Activated gamma-delta T cell treated with Interleukin-2 at 50 U/mL for 16 hours (primary cell): ENCODE measurements around the gene DUSP22.

Experiments
- DNase-seq: peaks from one replicate; pipeline ENCODE4 v3.0.0-alpha.2; 2020

DUSP22 gene

GRCh38 chr6:384898-385297, 92.6 kb downstream of the DUSP22 start:
- no peak for DNase-seq

GRCh38 chr6:385614-386013, 93.3 kb downstream of the DUSP22 start:
- DNase-seq: no peak

GRCh38 chr6:386688-387266, 94.5 kb downstream of the DUSP22 start:
- DNase-seq: no peak

GRCh38 chr6:387293-387741, 95.0 kb downstream of the DUSP22 start:
- DNase-seq: no peak

GRCh38 chr6:388202-388903, 96.1 kb downstream of the DUSP22 start:
- DNase-seq: no peak

GRCh38 chr6:389143-389542, 96.9 kb downstream of the DUSP22 start:
- no peak for DNase-seq

- no peak for DNase-seq
These were observed 97.3 kb downstream of the DUSP22 start for GRCh38 chr6:389622-390021.

DNA sequence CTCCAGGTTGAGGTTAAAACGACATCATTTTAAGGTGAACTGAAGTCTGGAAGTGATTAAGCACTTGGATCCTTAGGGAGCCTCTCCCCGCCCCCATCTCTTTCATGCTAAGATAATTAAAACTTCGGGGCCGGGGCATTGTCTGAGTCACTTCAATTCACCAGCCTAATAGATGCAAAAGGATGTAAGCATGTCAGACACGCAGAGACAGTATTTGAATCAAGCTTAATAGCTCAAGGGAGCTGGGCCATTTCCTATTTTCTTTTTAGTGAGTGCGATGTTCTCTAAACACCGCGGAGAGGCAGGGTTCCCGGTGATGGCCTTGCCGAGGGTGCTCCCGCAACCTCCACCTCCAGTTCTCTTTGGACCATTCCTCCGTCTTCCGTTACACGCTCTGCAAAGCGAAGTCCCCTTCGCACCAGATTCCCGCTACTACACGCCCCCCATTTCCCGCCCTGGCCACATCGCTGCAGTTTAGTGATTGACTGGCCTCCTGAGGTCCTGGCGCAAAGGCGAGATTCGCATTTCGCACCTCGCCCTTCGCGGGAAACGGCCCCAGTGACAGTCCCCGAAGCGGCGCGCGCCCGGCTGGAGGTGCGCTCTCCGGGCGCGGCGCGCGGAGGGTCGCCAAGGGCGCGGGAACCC, 98.7 kb downstream of the DUSP22 start:
- DNase-seq: no peak

DNA sequence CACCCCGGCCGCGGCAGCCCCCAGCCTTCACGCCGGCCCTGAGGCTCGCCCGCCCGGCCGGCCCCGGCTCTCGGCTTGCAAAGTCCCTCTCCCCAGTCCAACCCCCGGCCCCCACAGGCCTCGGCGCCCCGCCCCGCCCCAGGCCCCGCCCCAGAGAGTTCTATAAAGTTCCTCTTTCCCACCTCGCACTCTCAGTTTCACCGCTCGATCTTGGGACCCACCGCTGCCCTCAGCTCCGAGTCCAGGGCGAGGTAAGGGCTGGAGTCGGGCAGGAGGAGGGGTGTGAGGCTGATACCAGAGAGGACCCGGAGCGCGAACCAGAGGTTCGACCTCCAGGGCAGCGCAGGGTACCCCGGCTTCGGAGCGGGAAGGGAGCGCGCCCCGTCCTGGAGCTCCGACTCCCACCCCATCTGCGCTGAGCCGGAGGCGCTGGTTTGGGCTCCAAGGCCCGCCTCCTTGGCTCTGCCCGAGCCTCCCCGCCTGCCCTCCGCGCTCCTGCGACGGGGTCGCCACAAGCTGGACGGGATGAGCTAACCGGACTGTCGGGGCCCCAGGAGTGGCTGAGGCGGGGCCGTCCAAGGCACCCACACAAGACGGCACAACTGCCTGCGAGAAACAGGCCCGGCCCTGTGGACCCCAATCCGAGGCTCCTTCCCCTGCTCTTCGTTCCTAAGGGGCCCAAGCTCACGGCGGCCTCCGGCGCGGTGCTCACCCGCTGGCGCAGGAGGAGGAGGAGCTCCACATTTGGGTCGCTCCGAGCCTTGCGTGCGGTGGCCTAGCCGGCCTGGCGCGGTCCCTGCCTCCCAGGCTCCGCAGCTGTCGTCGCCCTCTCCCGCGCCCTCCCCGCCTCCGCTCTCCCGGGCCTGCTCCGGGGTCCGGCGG, 99.5 kb downstream of the DUSP22 start, which contains the start of gene IRF4:
TSS of gene IRF4 (plus strand) at position 194 of the 882 bp plus-strand sequence. CDS start 1,401 bp downstream, outside the sequence.
- no peak for DNase-seq

DNA sequence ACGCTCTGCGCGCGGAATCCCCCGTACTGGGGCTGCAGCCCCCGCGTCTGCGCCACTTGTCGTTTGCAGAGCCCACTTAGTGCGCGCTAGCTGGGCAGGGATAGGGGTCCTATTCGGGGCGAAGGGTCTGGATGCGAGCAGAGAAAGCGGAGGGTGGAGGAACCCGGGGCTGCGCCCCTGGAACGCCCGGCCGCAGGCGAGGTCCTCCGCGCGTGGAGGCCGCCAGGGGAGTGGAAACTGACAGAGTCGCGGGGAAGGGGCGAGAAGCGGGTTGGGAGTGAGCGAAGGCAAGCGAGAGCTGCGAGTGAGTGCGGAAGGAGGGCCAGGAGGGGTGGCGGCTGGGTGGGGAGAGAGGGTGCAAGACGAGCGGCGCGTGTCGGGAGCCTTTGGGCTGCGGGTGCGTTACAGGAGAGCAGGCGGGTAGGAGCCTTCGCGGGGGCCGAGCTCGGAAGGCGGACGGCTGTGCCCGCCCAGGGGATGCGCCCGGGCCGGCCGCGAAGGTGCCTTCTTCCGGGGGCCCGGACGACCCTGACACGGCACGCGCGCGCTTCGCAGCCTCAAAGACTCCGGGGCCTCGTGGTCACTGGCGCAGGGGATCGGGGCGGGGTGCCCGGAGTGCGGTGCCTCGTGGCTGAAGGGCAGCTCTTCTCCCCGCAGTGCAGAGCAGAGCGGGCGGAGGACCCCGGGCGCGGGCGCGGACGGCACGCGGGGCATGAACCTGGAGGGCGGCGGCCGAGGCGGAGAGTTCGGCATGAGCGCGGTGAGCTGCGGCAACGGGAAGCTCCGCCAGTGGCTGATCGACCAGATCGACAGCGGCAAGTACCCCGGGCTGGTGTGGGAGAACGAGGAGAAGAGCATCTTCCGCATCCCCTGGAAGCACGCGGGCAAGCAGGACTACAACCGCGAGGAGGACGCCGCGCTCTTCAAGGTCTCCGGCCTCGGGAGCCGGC, 100.4 kb downstream of the DUSP22 start:
- DNase-seq: no peak

DNA sequence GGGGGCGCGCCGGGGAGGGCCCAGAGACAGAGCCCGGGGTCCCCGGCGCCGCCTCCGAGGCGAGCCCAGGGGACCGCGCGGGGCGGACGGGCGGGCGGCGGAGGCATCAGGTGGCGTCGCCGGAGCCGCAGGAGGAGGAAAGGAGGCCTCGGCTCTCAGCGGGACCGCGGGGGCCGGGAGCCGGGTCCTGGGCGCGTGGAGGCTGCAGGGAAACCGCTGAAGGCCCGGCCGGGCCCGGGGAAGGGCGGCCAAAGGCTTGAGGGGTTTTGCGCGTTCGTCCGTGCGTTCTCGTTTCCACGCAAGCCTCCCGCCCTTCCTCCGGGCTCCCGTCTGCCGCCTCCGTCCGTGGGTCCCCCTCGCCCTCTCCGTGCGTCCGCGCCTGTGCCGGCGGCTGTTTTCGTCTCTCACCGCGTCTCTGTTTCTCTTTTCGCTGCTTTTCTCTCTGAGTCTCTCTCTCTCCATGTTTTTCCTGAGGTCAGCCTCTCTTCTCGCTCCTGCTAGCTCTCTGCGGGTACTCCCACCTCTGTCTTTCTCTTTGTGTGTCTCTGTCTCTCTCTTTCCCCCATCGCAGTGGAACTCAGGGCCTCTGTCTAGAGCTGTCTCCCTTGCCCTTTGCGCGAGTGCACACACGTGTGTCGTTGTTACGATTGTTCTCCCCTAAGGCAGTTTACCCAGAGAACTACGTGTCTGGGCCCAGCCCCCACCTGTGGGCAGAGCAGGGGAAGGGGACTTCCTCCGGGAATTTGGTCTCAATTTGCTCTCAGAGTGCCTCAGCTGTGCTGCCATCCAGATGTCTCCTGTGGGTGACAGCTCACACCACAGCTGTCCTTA, 101.3 kb downstream of the DUSP22 start:
- no peak for DNase-seq

GRCh38 chr6:394641-395289, 102.5 kb downstream of the DUSP22 start:
- no peak for DNase-seq

DNA sequence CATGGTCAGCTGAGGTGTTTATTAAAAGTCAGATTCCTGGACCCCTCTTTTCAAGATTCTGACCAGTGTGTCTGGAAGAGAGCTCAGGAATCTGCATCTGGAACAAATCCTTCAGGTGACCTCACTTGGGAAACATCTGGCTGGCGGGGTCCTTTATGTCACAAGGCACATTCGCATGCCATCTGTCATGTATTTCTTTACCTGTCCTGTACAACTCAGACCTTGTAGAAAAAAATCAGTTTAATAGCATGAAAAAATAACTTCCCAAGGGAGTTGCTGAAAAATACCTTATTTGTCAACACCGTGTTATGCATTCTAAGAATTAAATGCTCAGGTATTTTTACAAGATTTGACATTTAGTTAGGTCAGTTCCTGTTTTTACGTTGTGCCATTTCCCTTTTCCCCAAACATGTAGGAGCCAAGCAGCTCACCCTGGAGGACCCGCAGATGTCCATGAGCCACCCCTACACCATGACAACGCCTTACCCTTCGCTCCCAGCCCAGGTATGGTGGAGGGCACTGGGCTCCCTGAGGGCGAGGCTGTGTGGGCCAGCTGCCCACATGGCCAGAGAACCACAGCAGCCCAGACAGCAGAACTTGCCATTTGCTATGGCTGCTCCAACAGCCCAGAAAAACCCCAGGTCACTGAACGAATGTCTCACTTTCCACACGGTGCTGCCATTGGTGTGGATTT, 103.3 kb downstream of the DUSP22 start:
- DNase-seq: no peak

DNA sequence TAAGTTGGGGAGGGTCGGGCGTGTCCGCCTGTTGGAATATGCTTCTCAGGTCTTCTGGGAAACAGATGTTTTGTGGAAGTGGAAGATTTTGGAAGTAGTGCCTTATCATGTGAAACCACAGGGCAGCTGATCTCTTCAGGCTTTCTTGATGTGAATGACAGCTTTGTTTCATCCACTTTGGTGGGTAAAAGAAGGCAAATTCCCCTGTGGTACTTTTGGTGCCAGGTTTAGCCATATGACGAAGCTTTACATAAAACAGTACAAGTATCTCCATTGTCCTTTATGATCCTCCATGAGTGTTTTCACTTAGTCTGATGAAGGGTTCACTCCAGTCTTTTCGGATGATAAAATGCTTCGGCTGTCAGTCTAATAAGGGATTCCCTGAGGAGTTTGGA, 103.8 kb downstream of the DUSP22 start:
- DNase-seq: no peak

DNA sequence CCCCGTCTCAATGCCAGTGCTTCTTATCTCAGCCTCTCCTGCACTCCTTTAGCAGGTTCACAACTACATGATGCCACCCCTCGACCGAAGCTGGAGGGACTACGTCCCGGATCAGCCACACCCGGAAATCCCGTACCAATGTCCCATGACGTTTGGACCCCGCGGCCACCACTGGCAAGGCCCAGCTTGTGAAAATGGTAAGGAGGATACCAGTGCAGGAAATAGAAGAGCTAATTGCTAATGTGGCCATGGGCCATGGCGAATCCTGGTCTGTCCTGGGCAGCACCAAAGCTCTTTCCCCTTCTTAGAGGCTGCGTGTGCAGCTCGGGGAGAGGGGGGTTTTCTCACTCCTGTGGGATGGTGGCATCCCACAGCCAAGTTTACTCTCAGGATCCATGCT, 104.8 kb downstream of the DUSP22 start:
- no peak for DNase-seq

- no peak for DNase-seq
These were observed 105.3 kb downstream of the DUSP22 start for GRCh38 chr6:397604-398003.

- DNase-seq: no peak
These were observed 105.8 kb downstream of the DUSP22 start for GRCh38 chr6:398065-398464.

DNA sequence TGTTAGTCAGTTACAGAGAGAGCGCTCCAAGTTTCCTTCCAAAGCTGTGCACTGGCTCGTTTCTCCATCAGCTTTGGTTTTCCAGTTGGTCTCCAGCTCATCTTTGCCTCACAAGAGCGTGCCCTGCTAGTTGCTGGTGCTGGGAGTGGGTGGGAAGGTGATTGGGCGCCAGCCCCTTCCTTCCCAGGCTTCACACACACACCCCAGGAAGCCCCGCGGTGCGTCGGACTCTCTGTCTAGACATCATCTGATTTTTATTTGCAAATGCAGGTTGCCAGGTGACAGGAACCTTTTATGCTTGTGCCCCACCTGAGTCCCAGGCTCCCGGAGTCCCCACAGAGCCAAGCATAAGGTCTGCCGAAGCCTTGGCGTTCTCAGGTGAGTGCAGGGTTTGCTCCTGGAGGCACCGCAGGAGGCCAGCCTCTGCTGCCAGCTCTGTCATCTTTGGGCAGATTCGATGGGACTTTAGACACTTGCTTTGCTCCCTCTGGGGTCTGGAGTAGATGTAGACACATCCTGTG, 106.3 kb downstream of the DUSP22 start:
- DNase-seq: no peak

DNA sequence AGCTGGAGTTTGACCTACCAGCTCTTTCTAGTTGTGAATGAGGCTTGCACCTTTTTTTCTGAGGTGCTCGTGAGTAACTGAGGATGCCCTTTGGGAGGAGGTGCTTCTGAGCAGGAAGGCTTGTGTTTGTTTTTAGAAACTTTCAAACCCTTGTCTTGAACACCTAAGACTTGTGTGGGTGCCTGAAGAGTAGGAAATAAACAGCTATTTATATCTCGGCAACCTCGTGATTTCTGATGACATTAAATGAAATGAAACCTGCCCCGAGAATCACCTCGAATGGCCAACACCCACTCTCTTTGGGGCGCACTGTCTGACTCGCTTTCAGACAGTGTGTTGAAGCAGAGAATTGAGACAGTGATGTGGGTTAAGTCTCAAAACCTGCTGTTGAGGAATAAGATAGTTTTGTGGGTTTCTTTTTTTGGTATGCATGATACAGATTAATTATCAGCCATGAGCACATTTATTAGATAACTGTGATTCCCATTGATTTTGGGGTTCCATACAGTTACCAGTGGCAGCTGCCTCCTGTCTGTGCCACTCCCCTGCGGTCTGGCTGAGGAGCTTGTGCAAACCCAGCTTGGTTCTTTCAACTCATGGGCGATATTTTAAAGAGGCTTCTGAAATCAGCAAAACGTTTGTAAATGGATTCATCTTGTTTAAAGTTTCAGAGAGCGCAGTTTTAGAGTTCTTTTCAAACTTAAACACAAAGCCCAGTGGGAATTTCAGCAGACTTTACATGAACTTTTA, 107.7 kb downstream of the DUSP22 start:
- DNase-seq: no peak
